HG02981 (cell line): ENCODE results near the gene TMEM208.

Experiments used
- ATAC-seq: cut with Tn5 transposase; IDR thresholded peaks from one replicate; pipeline ENCODE4 v1.9.1; 2021; ENCODE audit warnings: mild to moderate bottlenecking, moderate library complexity; ENCODE audit not compliant: unreplicated experiment

The TMEM208 gene

DNA sequence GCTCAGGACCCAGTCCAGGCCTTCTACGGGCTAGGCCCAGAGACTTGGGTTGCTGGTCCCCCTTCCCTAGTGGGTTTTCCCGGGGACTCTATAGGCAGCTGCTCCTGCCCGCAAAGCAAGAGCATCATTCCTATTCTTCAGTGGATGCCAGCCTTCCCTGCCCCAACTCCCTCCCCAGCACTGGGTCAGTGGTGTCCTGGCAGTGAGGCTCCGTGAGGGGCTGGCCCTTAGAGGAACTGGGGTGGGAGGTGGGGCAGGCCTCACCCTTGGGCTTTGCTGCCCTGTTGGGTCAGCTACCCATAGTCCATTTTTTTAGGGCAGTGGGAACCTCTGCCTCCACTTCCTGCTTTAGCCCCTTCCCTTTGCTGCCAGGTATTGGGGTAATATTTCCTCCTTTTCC lies 44.5 kb downstream of the TMEM208 start:
- ATAC-seq, result no peak

DNA sequence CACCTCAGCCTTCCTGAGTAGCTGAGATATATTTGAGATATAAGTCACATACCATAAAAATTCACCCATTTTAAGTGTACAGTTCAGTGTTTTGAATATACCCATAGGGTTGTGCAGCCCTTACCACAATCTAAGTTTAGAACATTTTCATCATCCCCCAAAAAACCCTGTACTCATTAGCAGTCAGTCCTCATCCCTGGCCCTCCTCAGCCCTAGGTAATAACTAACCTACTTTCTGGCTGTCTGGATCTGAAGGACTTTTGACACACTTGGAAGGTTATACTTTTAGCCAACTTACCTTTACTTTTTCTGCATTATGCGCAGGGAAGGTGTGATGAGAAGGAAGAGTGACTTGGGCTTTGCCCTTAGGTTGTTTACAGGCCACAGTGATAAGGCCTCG lies 48.4 kb downstream of the TMEM208 start:
- ATAC-seq, result no peak

DNA sequence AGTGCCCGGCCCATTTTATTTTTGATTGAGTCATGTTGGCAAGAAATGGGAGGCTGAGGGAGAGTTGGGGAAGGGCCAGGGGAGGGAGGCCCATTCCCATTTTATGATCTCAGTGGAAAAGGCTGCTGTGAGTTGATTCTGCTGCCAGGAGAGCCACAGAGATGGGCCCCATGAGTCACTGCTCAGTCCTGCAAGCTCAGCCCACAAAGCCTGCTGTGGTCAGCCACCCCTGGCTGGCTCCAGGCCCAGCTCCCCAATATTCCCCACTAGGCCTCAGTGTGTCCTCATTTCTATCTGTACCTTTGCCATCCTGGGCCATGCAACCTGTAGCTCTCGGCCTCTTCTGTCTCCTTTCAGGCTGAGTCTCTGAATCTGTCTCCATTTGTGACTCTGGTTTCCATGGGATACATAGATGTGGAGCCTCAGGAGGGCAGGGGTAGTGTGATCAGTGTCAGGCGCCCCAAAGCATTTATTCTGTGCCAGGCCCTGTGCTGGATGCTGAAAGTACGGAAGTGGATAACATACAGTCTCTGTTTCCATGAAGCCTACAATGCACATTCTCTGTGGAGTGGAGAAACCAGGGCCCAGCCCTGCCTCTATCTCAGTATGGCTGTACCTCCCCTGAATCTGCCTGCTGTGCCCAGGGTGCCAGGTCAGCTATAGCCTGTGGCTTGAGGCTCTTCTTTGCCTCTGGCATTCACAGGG lies 50.5 kb downstream of the TMEM208 start:
- ATAC-seq, result no peak

DNA sequence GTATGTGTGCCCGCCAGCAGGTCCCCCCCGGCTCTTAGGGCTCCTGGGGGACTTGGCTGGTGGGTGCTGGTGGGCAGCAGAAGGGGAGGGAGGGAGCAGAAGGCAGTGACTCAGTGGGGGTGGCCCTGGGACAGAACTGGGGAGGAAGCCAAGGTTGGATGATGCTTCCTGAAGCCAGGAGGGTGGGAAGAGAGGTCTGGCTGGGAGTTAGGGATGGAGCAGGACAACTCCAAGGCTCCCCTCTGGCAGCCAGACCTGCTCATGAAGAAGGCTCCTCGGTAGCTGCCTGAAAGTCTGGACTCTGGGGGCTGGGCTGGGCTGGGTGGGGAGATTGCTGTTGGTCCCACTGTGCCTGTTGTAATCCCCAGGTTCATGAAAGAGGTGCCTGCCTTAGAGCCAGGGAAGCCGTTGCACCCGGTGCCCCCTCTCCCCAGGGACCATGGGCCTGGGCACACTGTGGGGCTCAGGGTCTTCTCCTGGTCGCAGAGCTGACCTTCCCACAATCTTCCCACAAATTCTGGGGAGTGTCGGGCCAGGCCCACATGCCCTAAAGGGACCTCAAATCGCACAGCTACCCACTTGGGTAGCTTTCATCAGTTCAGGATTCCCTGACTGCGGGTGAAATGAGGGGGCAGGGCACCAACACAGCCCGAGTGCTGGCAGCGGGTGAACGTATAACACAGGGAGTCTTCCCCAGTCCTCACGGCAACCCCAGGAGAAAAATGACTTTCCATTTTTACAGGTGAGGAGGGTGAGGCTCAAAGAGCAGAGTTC lies 51.3 kb downstream of the TMEM208 start:
- no peak for ATAC-seq
